Vagina (tissue), 2 donors: ENCODE data around the gene HECW1. TPM values are rescaled to one million over a fixed set of nuclear protein-coding genes. Genes with fewer than 3 reads are reported as not detected.

Source experiments
- DNase-seq, 2 donors: peaks; one replicate each; pipeline ENCODE4 v3.0.0-alpha.2; 2017; ENCODE audit errors: extremely low spot score in 2 of 2
- H3K27ac ChIP-seq: fragments of 200-600 bp; sonication (generic); one replicate; pipeline ENCODE4 v1.5.1; 2019
- H3K27me3 ChIP-seq: fragments of 200-600 bp; sonication (generic); one replicate; pipeline ENCODE4 v1.5.1; 2019
- H3K36me3 ChIP-seq, 2 donors: fragments of 200-600 bp; sonication (generic); one replicate each; pipeline ENCODE4 v1.5.1; 2017 to 2019
- H3K4me1 ChIP-seq: fragments of 200-600 bp; sonication (generic); one replicate; pipeline ENCODE4 v1.5.1; 2019
- H3K4me3 ChIP-seq, 2 donors: fragments of 200-600 bp; sonication (generic); 1 replicate in 1 of 2; 2 replicates in 1 of 2; pipeline ENCODE4 v1.5.1; 2016 to 2019
- H3K9me3 ChIP-seq: fragments of 200-600 bp; sonication (generic); one replicate; pipeline ENCODE4 v1.5.1; 2019
- POLR2A ChIP-seq, 2 donors: fragments of 450-650 bp; IDR thresholded peaks; one replicate each; pipeline ENCODE4 v1.6.1; 2017; ENCODE audit warnings: antibody characterized with exemption in 2 of 2, mild to moderate bottlenecking in 2 of 2, moderate library complexity in 2 of 2
- POLR2AphosphoS5 ChIP-seq, 2 donors: sonication (generic); formaldehyde crosslinking; IDR thresholded peaks; one replicate each; pipeline ENCODE4 v1.9.0; 2017; ENCODE audit warnings: antibody characterized with exemption in 2 of 2, mild to moderate bottlenecking in 2 of 2, low read depth in 1 of 2; ENCODE audit not compliant: insufficient read depth in 1 of 2
- intact Hi-C: fragments of 100-400 bp; cut with DNase I; formaldehyde crosslinking; loops from one replicate; pipeline ENCODE4 v1.15.1; 2023
- total RNA-seq: library from RNA; depleted of rRNA; stranded (reverse); fragments of >200 nt; gene quantifications from one replicate; pipeline ENCODE4 v1.2.3, GENCODE V29; 2016
- TF ChIP-seq, protein P1 (sequence below), 3 experiments: fragments of 450-650 bp in 2 of 3; fragments of 200-600 bp in 1 of 3; sonication (generic) in 1 of 3; IDR thresholded peaks; one replicate each; pipeline ENCODE4 v1.5.1; 2017 to 2019; ENCODE audit warnings: antibody characterized with exemption in 3 of 3, mild to moderate bottlenecking in 2 of 3, moderate library complexity in 2 of 3

The HECW1 gene
- total RNA-seq, 1 donor from 2014 or later = 2.5 TPM

- no peak overlapping the region for H3K4me3 ChIP-seq
- H3K27me3 ChIP-seq = no peaks in the 10 kb centered on the region
Measured at GRCh38 chr7:43248961-43249822, 136.7 kb downstream of the HECW1 start.

DNA sequence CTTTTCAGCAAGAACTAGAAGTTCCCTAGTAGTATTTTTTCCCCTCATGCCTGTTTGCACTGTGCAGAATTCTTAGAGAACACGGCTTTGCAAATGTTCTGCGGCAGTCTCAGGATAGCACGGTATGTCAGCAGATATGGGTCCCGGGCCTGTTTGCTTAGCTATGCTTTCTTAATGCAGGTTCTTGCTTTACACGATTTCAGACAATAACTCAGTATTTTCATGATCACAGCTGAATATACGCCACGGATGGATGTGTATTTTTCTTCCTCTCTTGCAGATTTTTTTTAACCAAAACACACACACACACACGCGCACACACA is 137.3 kb downstream of the HECW1 start:
- DNase-seq = no peak
- H3K4me3 ChIP-seq = no peak overlapping the region
- TF ChIP-seq, protein P1, sequence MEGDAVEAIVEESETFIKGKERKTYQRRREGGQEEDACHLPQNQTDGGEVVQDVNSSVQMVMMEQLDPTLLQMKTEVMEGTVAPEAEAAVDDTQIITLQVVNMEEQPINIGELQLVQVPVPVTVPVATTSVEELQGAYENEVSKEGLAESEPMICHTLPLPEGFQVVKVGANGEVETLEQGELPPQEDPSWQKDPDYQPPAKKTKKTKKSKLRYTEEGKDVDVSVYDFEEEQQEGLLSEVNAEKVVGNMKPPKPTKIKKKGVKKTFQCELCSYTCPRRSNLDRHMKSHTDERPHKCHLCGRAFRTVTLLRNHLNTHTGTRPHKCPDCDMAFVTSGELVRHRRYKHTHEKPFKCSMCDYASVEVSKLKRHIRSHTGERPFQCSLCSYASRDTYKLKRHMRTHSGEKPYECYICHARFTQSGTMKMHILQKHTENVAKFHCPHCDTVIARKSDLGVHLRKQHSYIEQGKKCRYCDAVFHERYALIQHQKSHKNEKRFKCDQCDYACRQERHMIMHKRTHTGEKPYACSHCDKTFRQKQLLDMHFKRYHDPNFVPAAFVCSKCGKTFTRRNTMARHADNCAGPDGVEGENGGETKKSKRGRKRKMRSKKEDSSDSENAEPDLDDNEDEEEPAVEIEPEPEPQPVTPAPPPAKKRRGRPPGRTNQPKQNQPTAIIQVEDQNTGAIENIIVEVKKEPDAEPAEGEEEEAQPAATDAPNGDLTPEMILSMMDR (IDR thresholded peaks at IDR 0.05) = no peak
- TF ChIP-seq POLR2AphosphoS5 (IDR thresholded peaks at IDR 0.05; ENCODE audit: insufficient read depth in 1 of 2, low read depth in 1 of 2) = no peak
- TF ChIP-seq POLR2A (IDR thresholded peaks at IDR 0.05) = no peak
- no peaks in the 10 kb centered on the region for H3K27me3 ChIP-seq
- H3K9me3 ChIP-seq = no peaks in the 10 kb centered on the region
- no peak overlapping the region for H3K27ac ChIP-seq
- H3K4me1 ChIP-seq = no peaks in the 10 kb centered on the region
- no peaks in the 10 kb centered on the region for H3K36me3 ChIP-seq
- intact Hi-C loops = no loop called here

More at GRCh38 chr7:43248961-43249822, 136.7 kb downstream of the HECW1 start:
- no peak for DNase-seq
- Histone ChIP-seq H3K9me3 (no peaks in the 10 kb centered on the region), H3K36me3 (no peaks in the 10 kb centered on the region), H3K27ac (no peak overlapping the region), H3K4me1 (no peaks in the 10 kb centered on the region)
- intact Hi-C loops = no loop called here
- TF ChIP-seq, protein P1 (IDR thresholded peaks at IDR 0.05) = no peak
- TF ChIP-seq POLR2A (IDR thresholded peaks at IDR 0.05) = no peak

DNA sequence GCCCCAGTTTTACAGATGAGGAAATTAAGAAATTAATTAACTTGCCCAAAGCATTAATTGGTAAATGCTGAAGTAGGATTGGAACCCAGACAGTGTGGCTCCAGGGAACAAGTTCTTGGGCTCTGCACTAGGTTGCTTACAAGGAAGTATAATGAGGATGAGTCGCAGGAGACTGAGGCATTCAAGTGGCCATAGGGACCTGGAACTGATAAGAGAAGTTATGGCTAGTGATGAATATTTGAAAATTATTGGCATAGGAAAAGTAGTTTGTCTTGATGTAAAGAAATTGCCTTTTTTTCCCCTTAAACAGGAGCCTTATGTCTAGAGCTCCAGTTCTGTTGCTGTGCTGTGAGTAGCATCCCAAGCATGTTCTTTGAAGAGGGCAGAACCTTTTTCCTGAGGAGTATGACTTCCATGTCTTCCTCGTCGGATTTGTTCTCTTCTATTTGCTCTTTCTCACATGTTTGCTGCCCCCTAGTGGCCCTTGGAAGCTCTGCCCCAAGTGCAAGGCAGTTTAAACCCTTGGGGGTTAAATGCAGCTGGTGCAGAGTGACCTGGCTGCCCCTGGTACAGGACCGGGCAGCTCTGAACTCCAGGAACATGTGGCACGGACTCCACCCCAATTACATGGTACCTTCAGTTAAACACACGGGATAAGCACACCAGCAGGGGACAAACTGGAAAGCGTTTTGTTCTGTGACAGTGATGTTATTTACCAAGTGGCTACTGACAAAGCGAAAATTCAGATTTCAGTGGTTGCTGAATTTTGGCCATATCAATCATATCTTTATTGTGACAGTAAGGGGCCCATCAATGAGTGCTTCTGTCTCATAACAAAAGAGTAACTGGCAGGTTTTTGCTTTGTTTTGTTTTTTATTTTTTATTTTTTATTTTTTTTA is 148.8 kb downstream of the HECW1 start:
- Histone ChIP-seq H3K4me3 (no peak overlapping the region), H3K9me3 (no peaks in the 10 kb centered on the region), H3K4me1 (no peaks in the 10 kb centered on the region), H3K36me3 (no peaks in the 10 kb centered on the region), H3K27me3 (no peaks in the 10 kb centered on the region), H3K27ac (no peak overlapping the region)
- no peak for TF ChIP-seq POLR2AphosphoS5 (IDR thresholded peaks at IDR 0.05; ENCODE audit: insufficient read depth in 1 of 2, low read depth in 1 of 2)
- TF ChIP-seq, protein P1 (IDR thresholded peaks at IDR 0.05) = peak; percentile 71 to 78 (median 76)
- intact Hi-C loops = loop anchor here (5.0 to 10.0 kb wide), 2 partner anchors 319 to 1316 kb away; no protein-coding TSS in a partner anchor
- peak in 1 of 2 donors; percentile 76 for DNase-seq

DNA sequence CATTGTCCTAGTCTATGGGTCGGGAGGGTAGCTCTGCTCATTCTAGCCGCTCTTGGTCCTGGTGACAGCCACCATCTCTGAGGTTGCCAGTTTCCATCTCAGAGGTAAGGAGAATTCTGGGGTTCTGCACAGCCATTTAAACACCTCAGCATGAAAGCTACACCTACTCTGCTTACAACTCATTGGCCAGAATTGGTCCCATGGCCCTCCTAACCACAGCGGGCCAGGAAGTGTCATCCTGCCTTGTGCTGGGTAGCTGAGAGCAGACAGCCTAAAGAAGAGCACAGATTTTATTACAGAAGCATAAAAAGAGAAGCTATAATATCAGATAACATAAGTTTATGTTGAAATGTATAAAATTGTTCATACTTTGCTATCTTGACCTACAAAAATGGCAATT is 152.7 kb downstream of the HECW1 start:
- intact Hi-C loops = loop anchor here (10.0 kb wide), 1 partner anchor 1320 kb away; no protein-coding TSS in a partner anchor
- Histone ChIP-seq H3K27ac (no peak overlapping the region), H3K27me3 (no peaks in the 10 kb centered on the region), H3K9me3 (no peaks in the 10 kb centered on the region), H3K4me3 (no peak overlapping the region), H3K36me3 (no peaks in the 10 kb centered on the region), H3K4me1 (no peaks in the 10 kb centered on the region)
- peak in 1 of 2 donors; percentile 47 for DNase-seq
- TF ChIP-seq, protein P1 (IDR thresholded peaks at IDR 0.05) = no peak
- TF ChIP-seq POLR2A (IDR thresholded peaks at IDR 0.05) (no peak), POLR2AphosphoS5 (IDR thresholded peaks at IDR 0.05; ENCODE audit: insufficient read depth in 1 of 2, low read depth in 1 of 2) (no peak)
